PC-9 (cell line): ENCODE measurements around the gene TM4SF5. TPM values are rescaled to one million over a fixed set of nuclear protein-coding genes. Genes with fewer than 3 reads are reported as not detected.
A peak's percentile ranks its signal among the peaks of the same experiment; 100 is the strongest.

Experiments used
- BruUV-seq: library from RNA; stranded (reverse); fragments of 400-500 nt; replicated peaks from 2 replicates; lab custom pipeline; 2021; lab: Mats Ljungman, UMichigan
- CTCF ChIA-PET: fragments of 300-600 bp; sonication (Branson Sonifier 250); formaldehyde crosslinking; loops from one replicate; lab custom pipeline; 2022; ENCODE audit warnings: antibody characterized with exemption; lab: Charles Lee
- POLR2A ChIA-PET: fragments of 300-600 bp; sonication (Branson Sonifier 250); formaldehyde crosslinking; loops from one replicate; lab custom pipeline; 2022; ENCODE audit warnings: antibody characterized with exemption; ENCODE audit not compliant: unreplicated experiment; lab: Charles Lee
- DNase-seq, 2 experiments: peaks; one replicate each; pipeline versions ENCODE4 v3.0.0 to v3.0.0-alpha.2; 2015 to 2022; ENCODE audit warnings: mixed read lengths in 1 of 2
- H2AFZ ChIP-seq: fragments of 200-600 bp; sonication (generic); 2 replicates; pipeline ENCODE4 v1.8.1; 2017; ENCODE audit warnings: antibody characterized with exemption
- H3F3A ChIP-seq: fragments of 200-600 bp; sonication (generic); 2 replicates; pipeline ENCODE4 v1.8.1; 2017; ENCODE audit warnings: antibody characterized with exemption, mild to moderate bottlenecking, low read depth; ENCODE audit not compliant: insufficient read depth
- H3K27ac ChIP-seq: fragments of 200-600 bp; sonication (generic); 2 replicates; pipeline ENCODE4 v1.6.1; 2016; ENCODE audit warnings: mixed run types
- H3K27me3 ChIP-seq: fragments of 200-600 bp; sonication (generic); 2 replicates; pipeline ENCODE4 v1.6.1; 2016; ENCODE audit warnings: low read depth, mixed run types; ENCODE audit not compliant: insufficient read depth
- H3K36me3 ChIP-seq: fragments of 200-600 bp; sonication (generic); 2 replicates; pipeline ENCODE4 v1.6.1; 2016; ENCODE audit warnings: low read depth, mixed run types
- H3K4me1 ChIP-seq: fragments of 200-600 bp; sonication (generic); replicated peaks from 2 replicates; pipeline ENCODE4 v1.6.1; 2016; ENCODE audit warnings: mixed run types; ENCODE audit not compliant: insufficient read depth
- H3K4me2 ChIP-seq: fragments of 200-600 bp; sonication (generic); 2 replicates; pipeline ENCODE4 v1.6.1; 2017; ENCODE audit warnings: mixed run types
- H3K4me3 ChIP-seq: fragments of 200-600 bp; sonication (generic); 2 replicates; pipeline ENCODE4 v1.6.1; 2016; ENCODE audit warnings: mixed run types
- H3K79me2 ChIP-seq: fragments of 200-600 bp; sonication (generic); 2 replicates; pipeline ENCODE4 v1.6.1; 2017; ENCODE audit warnings: low read depth, mixed run types
- H3K9me2 ChIP-seq: fragments of 200-600 bp; sonication (generic); 2 replicates; pipeline ENCODE4 v1.8.1; 2017; ENCODE audit warnings: mild to moderate bottlenecking; ENCODE audit not compliant: insufficient read depth
- H3K9me3 ChIP-seq: fragments of 200-600 bp; sonication (generic); 2 replicates; pipeline ENCODE4 v1.8.1; 2016; ENCODE audit warnings: low read depth; ENCODE audit not compliant: insufficient read depth
- H4K20me1 ChIP-seq: fragments of 200-600 bp; sonication (generic); 2 replicates; pipeline ENCODE4 v1.8.1; 2017; ENCODE audit not compliant: insufficient read depth
- EZH2 ChIP-seq: fragments of 200-600 bp; sonication (generic); IDR thresholded peaks from 2 replicates; pipeline ENCODE4 v1.8.0; 2017; ENCODE audit warnings: antibody characterized with exemption, low read depth
- intact Hi-C: fragments of 100-400 bp; cut with micrococcal nuclease; formaldehyde crosslinking; loops from one replicate; pipeline ENCODE4 v1.10.0; 2022; ENCODE audit not compliant: unreplicated experiment
- total RNA-seq: library from RNA; stranded (reverse); gene quantifications from 2 replicates; pipeline ENCODE4 v1.2.3, GENCODE V29; 2021
- TF ChIP-seq, protein P1 (sequence below): fragments of 200-600 bp; sonication (generic); conservative IDR thresholded peaks from 2 replicates; pipeline ENCODE4 v1.6.1; 2017; ENCODE audit warnings: mixed run types, antibody characterized with exemption, mild to moderate bottlenecking, moderate library complexity

The TM4SF5 gene
- total RNA-seq, 1 experiment from 2014 or later, result not detected

DNA sequence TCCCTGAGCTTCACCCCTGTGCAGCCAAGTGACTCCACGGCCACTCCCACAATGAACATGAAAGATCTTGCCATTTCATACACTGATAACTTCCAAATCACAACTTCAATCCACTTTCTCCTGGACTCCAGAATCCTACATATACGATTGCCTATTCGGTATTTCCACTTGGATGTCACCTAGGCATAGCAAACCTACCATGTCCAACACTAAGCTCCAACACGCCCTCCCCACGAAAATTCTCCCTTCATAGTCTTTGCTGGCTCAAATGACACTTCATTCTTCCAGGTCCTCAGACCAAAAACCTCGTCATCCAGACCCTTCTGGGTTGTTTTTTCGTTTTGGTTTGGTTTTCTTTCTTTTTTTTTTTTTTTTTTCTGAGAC is 19.0 kb downstream of the TM4SF5 start:
- Histone ChIP-seq H3K36me3 (no peaks in the 10 kb centered on the region), H3K4me3 (peak overlapping the region; percentile 84), H3K79me2 (peaks cover 15% of the 10 kb centered on the region; the same call in 1 of the 2 replicates), H3F3A (peaks cover 24% of the 10 kb centered on the region), H3K27ac (peak overlapping the region; percentile 69), H3K4me2 (peak overlapping the region; percentile 94), H4K20me1 (no peaks in the 10 kb centered on the region), H2AFZ (peak overlapping the region; percentile 71; the same call in 1 of the 2 replicates), H3K27me3 (no peaks in the 10 kb centered on the region), H3K4me1 (peaks cover 20% of the 10 kb centered on the region), H3K9me3 (no peaks in the 10 kb centered on the region), H3K9me2 (no peaks in the 10 kb centered on the region)
- no TSS peak for BruUV-seq
- ChIA-PET CTCF (interaction anchor here (0.6 to 2.2 kb wide), 12 partner anchors 13 to 265 kb away, joined by 3 to 18 read pairs (median 8); partner anchors contain the start of genes ARRB2, PLD2, RNF167 and SLC25A11), POLR2A (interaction anchor here (0.6 to 1.6 kb wide), 12 partner anchors 16 to 1401 kb away, joined by 3 to 14 read pairs (median 4); partner anchors contain the start of genes ARRB2, RNF167 and SLC25A11)
- intact Hi-C loops, result loop anchor here (1.0 to 10.0 kb wide), 4 partner anchors 60 to 226 kb away; partner anchors contain the start of genes ARRB2, GGT6 and MED11
- TF ChIP-seq, protein P1, sequence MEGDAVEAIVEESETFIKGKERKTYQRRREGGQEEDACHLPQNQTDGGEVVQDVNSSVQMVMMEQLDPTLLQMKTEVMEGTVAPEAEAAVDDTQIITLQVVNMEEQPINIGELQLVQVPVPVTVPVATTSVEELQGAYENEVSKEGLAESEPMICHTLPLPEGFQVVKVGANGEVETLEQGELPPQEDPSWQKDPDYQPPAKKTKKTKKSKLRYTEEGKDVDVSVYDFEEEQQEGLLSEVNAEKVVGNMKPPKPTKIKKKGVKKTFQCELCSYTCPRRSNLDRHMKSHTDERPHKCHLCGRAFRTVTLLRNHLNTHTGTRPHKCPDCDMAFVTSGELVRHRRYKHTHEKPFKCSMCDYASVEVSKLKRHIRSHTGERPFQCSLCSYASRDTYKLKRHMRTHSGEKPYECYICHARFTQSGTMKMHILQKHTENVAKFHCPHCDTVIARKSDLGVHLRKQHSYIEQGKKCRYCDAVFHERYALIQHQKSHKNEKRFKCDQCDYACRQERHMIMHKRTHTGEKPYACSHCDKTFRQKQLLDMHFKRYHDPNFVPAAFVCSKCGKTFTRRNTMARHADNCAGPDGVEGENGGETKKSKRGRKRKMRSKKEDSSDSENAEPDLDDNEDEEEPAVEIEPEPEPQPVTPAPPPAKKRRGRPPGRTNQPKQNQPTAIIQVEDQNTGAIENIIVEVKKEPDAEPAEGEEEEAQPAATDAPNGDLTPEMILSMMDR, result no peak
- TF ChIP-seq EZH2, result no peak
- no peak for DNase-seq

DNA sequence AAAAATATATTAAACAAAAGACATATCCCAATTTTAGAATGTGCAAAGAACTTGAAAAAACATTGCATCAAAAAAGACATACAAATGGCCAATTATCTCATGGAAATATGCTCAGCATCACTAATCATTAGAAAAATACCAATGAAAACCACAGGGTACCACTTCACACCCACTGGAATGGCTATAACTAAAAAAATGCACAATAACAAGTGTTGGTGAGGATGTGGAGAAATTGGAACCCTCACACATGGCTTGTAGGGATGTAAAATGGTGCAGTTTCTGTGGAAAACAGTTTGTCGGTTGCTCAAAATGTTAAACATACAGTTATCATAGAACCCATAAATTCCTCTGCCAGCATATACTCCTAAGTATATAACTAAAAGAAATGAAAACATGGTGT is 23.5 kb downstream of the TM4SF5 start:
- intact Hi-C loops, result loop anchor here (5.0 to 10.0 kb wide), 2 partner anchors 52 to 230 kb away; partner anchors contain the start of gene GGT6
- no peaks in the 10 kb centered on the region for H3K9me3 ChIP-seq
- no TSS peak for BruUV-seq
- POLR2A ChIA-PET, result no interaction called here
- H3K9me2 ChIP-seq, result no peaks in the 10 kb centered on the region
- H3K4me2 ChIP-seq, result peak overlapping the region; percentile 95
- CTCF ChIA-PET, result no interaction called here
- H3K36me3 ChIP-seq, result peaks cover 12% of the 10 kb centered on the region; the same call in 1 of the 2 replicates
- peaks cover 22% of the 10 kb centered on the region for H3K79me2 ChIP-seq
- peaks cover 21% of the 10 kb centered on the region for H3F3A ChIP-seq
- no peak for TF ChIP-seq EZH2
- TF ChIP-seq, protein P1, result no peak
- peak overlapping the region; percentile 90 for H2AFZ ChIP-seq
- H3K4me1 ChIP-seq, result peaks cover 11% of the 10 kb centered on the region; the same call in 1 of the 2 replicates
- DNase-seq, result no peak
- H3K4me3 ChIP-seq, result peak overlapping the region; percentile 82; the same call in 1 of the 2 replicates
- H3K27me3 ChIP-seq, result no peaks in the 10 kb centered on the region
- no peaks in the 10 kb centered on the region for H4K20me1 ChIP-seq
- H3K27ac ChIP-seq, result no peak overlapping the region

DNA sequence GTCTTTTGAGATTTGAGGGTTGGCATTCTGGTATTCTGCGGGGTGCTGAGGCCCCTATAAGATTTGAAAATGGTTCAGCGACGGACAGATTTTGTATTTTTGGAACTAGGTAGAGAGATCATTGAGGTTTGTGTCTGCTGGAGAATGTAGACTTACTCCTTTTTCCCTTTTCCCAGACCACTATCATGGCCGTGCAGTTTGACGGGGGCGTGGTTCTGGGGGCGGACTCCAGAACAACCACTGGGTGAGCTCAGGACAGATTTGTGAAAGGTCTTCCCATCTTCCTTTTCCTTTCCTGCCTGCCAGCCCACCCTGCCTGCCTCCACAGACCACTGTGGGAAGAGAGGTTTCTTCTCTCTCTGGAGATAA is 24.9 kb downstream of the TM4SF5 start:
- Histone ChIP-seq H3F3A (peaks cover 20% of the 10 kb centered on the region), H3K9me2 (no peaks in the 10 kb centered on the region), H3K79me2 (peaks cover 22% of the 10 kb centered on the region), H3K4me1 (0 out of 2 replicates have a peak, but pooled peaks cover 6% of the 10 kb centered on the region), H3K27ac (peak overlapping the region; percentile 33), H4K20me1 (no peaks in the 10 kb centered on the region), H3K4me2 (peak overlapping the region; percentile 95), H3K36me3 (peaks cover 12% of the 10 kb centered on the region; the same call in 1 of the 2 replicates), H3K9me3 (no peaks in the 10 kb centered on the region), H3K27me3 (no peaks in the 10 kb centered on the region), H2AFZ (peak overlapping the region; percentile 80), H3K4me3 (peak overlapping the region; percentile 82)
- intact Hi-C loops, result loop anchor here (2.0 to 10.0 kb wide), 3 partner anchors 51 to 232 kb away; partner anchors contain the start of gene GGT6
- POLR2A ChIA-PET, result interaction anchor here (1.0 kb wide), 2 partner anchors 36 to 87 kb away, joined by 3 to 6 read pairs; partner anchors contain the start of gene MINK1
- CTCF ChIA-PET, result interaction anchor here (0.8 kb wide), 1 partner anchor 106 kb away, joined by 3 read pairs; the partner anchor contains the start of gene CHRNE
- peak in 1 of 2 experiments; percentile 41 for DNase-seq
- TF ChIP-seq EZH2, result no peak
- TF ChIP-seq, protein P1, result no peak
- BruUV-seq, result no TSS peak
